Left ventricle myocardium superior (tissue), 1 donor: Measurements from ENCODE around the gene SNAPC5. TPM values are rescaled to one million over a fixed set of nuclear protein-coding genes. Genes with fewer than 3 reads are reported as not detected.
A peak's percentile ranks its signal among the peaks of the same experiment; 100 is the strongest.
"Not testable (repeated sequence)": the region's sequence is repeated elsewhere in the genome, so short reads cannot be mapped to it uniquely, and the experiment has no call there.

ENCODE experiments used
- ATAC-seq: fragments of 200-7000 bp; cut with Tn5 transposase; one replicate; pipeline ENCODE4 v1.9.1; 2020; ENCODE audit warnings: mild to moderate bottlenecking, moderate library complexity
- DNase-seq: peaks from one replicate; pipeline ENCODE4 v3.0.0-alpha.2; 2020
- intact Hi-C: fragments of 100-400 bp; cut with micrococcal nuclease; formaldehyde crosslinking; loops from one replicate; pipeline ENCODE4 v1.11.0; 2022
- total RNA-seq: library from RNA; stranded (reverse); fragmentation: NEBNext Ultra II Directional; extraction: Animal tissue kit (Norgen Biotek cat#: 25700); gene quantifications from one replicate; pipeline ENCODE4 v1.2.1, GENCODE V29; 2021
- donor health status: DM: no; HTN: yes; CAD: no; lungs with severe emphysema.

The SNAPC5 gene
- total RNA-seq, 1 donor from 2014 or later: 39.2 TPM

DNA sequence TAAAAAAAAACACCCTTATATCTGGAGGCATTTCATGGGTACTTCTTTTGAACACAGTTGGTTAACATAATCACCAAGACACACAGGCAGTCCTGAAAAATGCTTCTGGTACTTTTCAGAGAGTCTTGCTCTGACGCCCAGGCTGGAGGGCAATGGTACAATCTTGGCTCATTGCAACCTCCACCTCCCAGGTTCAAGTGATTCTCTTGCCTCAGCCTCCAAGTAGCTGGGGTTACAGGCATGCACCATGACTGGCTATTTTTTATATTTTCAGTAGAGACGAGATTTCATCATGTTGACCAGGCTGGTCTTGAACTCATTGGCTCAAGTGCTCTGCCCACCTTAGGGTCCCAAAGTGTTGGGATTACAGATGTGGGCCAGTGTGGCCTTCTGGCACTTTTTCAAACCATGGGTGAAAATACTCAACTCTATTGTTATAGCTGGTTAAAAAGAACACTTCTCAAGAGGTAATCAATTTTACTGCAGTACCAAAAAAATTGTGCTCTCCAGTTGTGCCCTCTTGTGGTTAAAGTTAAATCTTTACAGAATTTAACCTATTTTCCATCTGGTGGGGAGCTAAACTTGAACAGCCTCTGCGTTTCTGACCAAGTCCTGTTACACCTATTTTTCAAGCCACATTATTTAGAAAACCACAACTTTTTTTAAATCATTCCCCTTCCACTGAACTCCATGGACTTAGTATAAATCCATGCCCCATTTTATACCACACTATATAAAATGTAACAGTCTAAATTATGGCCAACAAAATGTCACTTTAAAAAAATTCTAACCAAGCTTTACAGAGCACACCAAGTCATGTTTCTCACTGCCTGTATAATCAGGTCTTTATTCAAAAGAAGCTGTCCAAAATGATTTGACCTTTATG is 1.2 kb upstream of the SNAPC5 start:
- intact Hi-C loops: no loop called here
- ATAC-seq: no peak
- no peak for DNase-seq

DNA sequence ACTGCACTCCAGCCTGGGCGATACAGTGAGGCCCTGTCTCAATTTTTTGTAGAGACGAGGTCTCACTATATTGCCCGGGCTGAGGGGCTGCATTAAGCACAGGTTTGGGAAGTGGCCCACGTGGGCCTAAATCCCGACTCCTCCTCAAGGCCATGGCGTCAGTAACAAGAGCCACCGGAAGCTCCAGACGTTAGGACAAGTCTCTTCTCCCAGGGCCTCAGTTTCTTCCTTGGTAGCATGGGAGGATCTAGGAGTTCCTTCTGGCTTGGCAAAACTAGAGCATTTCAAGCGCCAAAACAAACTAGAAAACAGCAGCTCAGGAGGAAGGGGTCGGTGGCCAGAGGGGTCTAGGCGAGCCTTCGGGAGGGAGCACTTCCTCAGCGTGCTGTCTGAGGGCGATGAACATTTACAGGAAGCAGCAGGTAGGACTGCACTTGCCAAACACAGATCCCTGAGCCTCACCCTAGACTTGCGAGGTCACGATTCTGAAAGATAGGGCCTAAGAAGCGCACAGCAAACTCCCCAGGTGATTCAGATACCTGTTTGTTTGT is 536 bp downstream of the SNAPC5 start:
- DNase-seq (no peak), ATAC-seq (peak; percentile 22)
- intact Hi-C loops: no loop called here

DNA sequence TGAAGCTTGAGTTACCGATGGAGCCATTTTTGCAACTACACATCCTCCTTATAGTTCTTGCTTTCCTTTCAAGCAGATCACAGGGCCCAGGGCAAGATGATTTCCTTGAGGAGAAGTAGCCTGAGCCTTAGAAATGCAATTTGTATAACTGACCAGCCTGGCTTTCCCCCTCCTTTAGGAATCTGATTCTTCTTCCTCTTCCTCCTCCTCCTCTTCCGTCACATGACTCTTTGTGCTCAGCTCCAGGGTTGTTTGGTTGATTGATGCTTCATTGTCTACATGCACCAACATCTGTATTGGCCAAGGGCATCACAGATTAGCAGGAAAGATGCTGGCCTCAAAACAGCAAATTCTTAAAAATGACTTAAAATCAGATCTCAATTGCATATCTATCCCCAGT is 3.3 kb downstream of the SNAPC5 start:
- DNase-seq (no peak), ATAC-seq (no peak)
- intact Hi-C loops: no loop called here

DNA sequence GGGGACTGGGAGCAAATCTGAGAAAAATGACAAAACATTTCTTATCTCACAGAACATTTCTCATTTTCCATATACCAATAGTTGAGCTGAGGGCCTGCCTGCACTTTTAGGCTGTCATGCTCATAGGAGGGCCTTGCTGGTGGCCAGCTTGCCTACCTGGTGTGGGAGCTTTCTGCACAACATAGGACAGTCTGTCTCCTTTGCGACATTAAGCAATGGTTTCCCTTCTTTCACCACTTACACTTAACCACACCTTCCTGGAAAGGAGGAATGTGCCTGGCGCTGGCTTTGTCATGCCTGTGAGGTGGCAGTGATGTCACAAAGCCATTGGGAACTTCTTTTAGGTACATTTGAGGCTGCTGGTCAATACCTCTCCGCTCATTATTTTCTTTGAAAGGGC is 5.7 kb downstream of the SNAPC5 start:
- no peak for ATAC-seq
- intact Hi-C loops: no loop called here
- no peak for DNase-seq

DNA sequence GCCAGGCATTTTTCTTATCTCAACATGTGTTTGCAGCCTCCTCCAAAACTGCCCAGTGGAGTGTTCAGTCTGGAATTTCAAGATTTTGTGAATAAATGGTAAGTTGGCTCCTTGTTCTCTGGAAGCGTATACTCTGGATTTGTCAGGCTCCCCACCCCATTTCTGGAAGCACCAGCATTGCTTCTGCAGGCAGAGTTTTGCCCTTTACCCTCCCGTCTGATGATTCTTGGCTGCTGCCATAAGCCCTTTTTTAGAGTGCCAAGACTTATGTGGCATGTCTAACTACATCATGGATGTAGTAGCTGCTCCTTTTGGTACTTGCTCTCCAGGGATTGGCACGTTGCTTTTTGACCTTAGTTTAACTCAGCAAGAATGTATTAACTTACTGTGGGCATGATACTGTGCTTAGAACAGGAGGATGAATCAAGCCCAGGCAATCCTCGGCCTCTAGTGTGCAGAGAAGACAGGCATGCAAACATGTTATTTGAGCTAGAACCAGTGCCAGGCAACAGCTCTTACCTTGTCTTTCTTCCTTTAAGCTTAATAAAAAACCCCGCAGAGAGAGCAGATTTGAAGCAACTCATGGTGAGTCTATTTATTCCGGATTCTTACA is 8.3 kb downstream of the SNAPC5 start:
- intact Hi-C loops: no loop called here
- no peak for ATAC-seq
- no peak for DNase-seq

DNA sequence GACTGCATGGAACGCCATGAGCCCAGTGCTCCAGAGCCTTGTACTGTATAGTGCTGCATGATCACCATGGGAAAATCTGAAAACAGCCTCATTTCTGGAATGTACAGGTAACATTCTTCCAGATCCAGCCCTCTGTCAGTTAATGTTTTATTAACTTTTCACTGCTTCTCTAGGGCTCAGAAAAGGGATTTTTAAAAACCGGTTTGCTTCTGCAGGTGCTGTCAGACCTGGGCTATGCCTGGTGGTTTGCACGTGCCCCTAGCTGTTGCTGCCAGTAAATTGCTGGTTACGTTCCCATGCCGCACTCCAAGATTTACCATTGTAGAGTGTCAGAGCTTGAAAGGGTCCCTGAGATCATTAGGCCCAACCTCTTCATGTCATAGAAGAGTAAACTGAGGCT is 9.0 kb downstream of the SNAPC5 start:
- no peak for DNase-seq
- ATAC-seq: no peak
- intact Hi-C loops: no loop called here

DNA sequence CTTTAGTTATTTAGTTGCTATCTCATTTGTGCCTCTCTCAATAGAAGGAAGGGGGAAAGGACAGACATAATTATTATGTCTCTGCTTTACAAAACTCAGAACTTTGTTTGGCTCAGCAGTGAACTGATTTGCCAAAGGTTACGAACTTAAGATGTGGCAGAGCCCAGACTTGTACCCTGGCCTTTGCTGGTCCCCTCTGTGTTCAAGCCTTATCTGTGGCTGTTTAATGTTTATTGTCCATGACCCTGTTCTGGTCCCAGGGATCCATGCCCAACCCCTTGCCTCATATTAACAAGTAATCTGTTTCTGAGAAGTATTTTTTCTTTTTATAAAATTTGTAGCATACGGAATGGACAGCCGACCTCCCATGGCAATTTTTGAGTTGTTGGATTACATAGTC is 10.7 kb downstream of the SNAPC5 start:
- DNase-seq (no peak), ATAC-seq (no peak)
- intact Hi-C loops: no loop called here

DNA sequence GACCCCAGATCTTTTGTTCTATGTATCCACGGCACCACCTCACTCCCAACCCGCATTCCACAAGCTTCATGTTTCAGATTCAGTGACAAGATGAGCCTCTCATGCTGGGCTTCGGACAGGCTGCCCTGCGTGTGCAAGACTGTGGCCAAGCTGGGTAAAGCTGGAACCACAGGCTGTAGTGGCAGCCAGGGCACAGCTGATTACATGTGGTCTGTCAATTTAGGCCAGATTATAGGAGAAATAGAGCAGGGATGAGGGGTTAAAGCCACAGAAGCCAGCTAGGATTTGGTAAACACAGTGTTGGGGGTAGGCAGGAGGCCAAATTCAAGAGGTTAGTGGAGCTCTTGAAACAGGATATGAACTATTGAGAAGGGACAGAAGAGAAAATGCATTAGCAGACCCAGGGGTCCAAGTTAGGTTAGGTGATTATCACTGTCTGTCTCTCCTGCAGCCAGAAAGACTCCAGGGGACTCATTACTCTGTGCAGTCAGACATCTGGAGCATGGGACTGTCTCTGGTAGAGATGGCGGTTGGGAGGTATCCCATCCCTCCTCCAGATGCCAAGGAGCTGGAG is 12.9 kb downstream of the SNAPC5 start:
- ATAC-seq (no peak), DNase-seq (no peak)
- intact Hi-C loops: no loop called here

DNA sequence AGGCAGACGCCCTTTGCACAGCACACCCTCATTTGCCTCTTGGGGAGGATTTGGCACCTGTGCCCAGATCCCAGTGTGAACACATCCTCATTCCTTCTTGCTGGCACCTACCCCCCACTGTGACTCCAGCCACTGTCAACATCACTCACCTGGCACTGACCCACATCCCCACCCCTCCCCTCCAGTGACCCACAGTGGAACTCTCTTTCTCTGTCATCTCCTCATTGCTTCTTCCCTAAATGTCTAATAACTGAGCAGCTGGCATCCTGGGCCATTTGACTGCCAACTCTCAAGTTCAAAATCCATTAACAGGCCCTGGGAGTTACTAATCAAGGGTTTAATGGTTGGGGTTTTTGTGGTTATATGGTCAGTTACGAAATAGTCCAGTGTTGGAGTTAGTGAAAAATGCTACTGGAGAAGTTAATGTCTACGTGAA is 14.4 kb downstream of the SNAPC5 start:
- ATAC-seq (peak; percentile 57), DNase-seq (no peak)
- intact Hi-C loops: no loop called here

DNA sequence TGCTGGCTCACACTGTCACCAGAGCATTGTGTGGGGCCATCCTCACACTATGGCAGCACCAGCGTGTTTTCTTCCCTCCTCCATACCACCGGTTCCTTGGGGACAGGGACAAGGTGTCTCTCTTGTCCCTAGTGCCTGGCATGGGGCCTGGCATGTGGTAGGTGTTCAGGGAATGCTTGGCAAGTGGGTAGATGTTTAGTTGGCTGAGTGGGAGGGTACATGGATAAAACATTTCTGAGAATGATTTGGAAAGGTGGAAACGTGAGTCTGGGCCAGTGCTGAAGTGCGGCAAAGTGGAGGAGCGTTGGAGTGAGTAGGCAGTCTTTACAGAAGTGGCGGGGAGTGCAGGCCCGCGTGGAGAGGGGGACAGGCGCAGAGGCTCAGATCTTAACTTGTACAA is 15.0 kb downstream of the SNAPC5 start:
- intact Hi-C loops: no loop called here

DNA sequence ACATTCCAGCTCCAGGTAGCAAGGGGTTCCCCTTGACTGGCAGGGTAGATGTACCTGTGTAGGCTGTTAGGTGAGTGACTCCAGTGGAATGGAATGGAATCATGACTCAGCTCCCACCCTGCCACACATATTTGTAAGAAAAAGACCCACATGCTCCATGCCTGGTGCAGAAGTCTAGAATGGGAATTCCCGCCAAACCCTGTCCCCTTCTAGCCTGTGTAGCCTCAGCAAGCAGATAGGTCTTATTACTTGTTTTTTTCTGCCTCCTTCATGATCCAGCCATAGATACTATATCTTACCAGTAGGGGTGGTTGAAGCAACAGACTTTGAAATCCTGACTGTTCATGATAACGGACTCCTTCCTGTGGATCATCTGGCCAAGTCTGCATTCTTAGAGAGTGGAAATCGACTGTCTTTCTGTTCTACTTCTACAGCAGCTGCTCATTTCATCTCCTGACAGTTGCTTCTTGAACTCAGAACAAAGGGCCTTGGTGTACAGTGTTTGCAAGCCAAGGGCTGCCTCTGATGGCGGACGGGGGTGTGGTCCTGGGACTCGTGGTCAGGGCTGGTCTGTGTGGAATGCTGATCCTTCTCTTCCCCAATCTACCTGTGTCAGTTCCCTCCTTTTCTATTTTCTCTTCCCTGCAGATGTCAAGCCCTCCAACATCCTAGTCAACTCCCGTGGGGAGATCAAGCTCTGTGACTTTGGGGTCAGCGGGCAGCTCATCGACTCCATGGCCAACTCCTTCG is 16.3 kb downstream of the SNAPC5 start:
- intact Hi-C loops: no loop called here
- no peak for DNase-seq
- no peak for ATAC-seq

More for the DNA sequence above, 15.0 kb downstream of the SNAPC5 start:
- DNase-seq (peak; percentile 50), ATAC-seq (peak; percentile 78)

DNA sequence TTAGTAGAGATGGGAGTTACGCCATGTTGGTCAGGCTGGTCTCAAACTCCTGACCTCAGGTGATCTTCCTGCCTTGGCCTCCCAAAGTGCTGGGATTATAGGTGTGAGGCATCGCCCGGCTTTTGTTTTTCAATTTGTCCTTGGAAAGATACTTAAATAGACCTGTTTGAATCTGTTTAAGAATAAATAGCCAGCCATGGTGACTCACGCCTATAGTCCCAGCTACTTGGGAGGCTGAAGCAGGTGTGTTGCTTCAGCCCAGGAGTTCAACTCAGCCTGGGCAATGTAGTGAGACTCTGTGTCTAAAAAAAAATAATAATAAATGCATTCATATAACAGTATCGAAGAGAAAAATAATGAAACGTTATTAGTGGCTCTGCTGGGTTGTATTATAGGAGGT is 17.3 kb downstream of the SNAPC5 start:
- ATAC-seq: no peak
- DNase-seq: no peak
- intact Hi-C loops: no loop called here

DNA sequence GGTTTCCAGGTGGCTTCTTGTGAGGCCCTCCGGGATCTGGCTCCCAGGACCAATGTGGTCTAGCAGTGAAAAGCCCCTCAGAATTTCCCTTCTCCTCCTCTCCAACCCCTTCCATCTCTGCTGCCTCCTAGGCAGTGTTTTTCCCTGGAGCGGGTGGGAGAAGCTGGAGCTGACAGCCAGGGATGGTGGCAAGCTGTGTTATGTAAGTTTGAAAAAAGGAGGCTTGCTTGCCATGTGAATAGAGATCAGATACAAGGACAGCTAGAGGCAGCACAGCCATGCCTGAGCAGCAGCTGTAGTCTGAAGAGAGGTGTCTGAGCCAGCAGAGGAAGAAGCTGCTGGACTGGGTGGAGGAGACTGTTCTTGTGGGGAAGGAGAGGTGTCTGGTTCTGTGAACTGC is 20.6 kb downstream of the SNAPC5 start:
- DNase-seq (no peak), ATAC-seq (no peak)
- intact Hi-C loops: no loop called here

DNA sequence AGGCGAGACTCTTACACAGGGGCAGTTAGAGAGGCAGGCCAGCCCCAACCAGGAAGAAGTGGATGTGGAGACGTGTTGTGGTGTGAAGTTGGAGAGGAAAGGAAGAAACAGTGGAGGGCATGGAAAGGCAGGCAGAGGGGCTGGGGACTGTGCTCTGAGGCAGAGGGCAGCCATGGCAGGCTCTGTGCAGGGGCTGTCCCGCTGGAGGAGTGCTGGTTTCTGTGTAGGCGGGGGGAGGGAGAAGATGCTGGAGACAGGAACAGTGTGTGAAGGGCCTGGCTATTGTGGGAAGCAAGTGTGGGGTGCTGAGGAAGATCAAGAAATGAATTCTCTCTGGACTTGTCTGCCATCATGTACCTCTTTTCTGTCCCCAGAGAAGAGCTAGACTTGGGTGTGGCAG is 21.0 kb downstream of the SNAPC5 start:
- intact Hi-C loops: no loop called here
- ATAC-seq (no peak), DNase-seq (no peak)

DNA sequence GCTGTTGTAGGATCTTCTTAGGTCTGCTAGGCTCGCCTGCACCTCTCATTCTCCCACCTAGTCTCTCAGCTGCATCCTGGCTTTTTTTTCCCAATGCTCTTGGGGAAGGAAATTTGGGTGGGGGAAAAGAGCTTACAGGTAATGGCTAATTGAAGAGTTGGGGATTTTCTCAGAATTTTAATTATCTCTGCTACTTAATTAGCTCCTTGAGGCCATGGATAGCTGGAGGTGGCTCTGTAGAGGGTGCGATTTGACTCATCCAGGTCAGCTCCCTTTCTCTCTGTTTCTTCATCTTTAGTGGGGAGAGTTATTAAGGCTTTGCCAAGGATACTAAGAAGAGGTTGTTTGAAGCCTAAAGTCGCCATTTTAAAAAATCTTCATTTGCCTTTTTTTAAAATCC is 22.6 kb downstream of the SNAPC5 start:
- intact Hi-C loops: no loop called here
- no peak for ATAC-seq
- DNase-seq: no peak

DNA sequence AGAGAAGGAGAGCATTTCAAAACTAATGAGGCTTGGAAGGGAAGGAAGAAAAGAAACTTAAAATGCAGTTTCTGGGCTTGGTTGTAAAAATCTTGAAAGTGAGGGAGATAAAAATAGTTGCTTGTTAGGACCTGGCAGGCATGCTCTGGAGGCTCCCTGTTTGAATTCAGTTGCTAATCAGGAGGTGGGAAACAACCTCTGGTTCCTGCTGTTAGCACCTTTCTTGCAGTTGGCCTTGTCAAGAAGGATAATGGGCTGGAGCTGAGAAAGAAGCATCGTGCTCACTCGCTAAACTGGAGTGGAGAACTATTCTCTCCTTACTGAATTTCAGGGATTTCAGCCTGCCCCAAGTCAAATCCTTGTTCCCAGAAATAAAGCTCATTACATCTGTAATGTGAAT is 23.4 kb downstream of the SNAPC5 start:
- intact Hi-C loops: no loop called here
- no peak for DNase-seq
- ATAC-seq: peak; percentile 56

DNA sequence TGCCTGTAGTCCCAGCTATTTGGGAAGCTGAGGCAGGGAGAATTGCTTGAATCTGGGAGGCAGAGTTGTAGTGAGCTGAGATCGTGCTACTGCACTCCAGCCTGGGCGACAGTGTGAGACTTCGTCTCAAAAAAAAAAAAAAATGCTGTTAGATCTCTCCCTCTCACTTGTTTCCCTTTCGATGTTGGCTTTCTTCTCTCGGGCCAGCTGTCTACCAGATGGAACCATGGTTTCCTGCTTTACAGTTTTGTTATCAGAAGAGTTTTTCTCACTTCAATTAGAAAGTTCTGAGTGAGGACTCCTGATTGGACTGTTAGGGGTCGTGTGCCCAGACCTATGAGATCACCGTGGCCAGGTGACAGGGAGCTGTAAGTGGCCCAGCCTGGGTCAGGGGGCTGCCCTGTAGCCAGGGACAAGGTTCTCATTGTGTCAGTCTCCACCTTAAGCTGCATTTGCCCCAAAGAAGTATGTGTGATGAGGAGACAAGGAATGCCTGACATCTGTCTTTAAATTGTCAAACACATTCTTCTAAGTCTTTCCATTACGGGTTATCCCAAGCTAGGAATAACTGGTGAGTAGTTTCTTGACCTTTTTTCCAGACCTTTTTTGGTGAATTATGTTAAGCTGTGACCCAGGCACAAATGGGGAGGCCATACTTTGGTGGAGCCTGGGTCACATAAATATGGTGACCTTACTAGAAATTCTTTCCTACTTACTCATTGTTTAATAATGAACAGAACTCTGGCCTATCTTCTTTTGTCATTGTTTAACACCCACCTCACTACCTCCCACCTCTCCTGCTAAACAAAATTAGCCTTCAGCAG is 25.2 kb downstream of the SNAPC5 start:
- DNase-seq: no peak
- peak; percentile 79 for ATAC-seq
- intact Hi-C loops: no loop called here

DNA sequence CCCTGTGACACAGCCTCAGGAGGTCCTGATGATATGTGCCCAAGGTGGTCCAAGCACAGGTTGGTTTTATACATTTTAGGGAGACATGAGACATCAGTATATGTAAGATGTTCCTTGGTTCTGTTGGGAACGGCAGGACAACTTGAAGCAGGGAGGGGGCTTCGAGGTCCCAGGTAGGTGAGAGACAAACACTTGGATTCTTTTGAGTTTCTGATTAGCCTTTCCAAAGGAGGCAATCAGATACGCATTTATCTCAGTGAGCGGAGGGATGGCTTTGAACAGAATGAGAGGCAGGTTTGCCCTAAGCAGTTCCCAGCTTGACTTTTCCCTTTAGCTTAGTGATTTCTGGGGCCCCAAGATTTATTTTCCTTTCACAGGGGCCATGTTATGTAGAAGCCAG is 26.7 kb downstream of the SNAPC5 start:
- intact Hi-C loops, DNase-seq, ATAC-seq: not testable (repeated sequence)
